Liver (tissue), 9 donors: ENCODE measurements around the gene TAB2. TPM values are rescaled to one million over a fixed set of nuclear protein-coding genes. Genes with fewer than 3 reads are reported as not detected.

Experiments used
- DNase-seq: peaks from one replicate; pipeline ENCODE4 v3.0.0-alpha.2; 2017; ENCODE audit warnings: low spot score
- H3K27ac ChIP-seq, 2 donors: one replicate each; pipeline ENCODE4 v1.7.0; 2013; ENCODE audit warnings: inconsistent platforms in 2 of 2, low read length in 2 of 2, control low read depth in 1 of 2, low read depth in 1 of 2, mild to moderate bottlenecking in 1 of 2
- H3K27me3 ChIP-seq, 4 donors: one replicate each; pipeline versions ENCODE4 v1.6.1 to v1.7.0; 2013; ENCODE audit warnings: low read length in 3 of 4, inconsistent platforms in 1 of 4, mild to moderate bottlenecking in 1 of 4, moderate library complexity in 1 of 4; ENCODE audit not compliant: control insufficient read depth in 4 of 4, insufficient read depth in 4 of 4
- H3K36me3 ChIP-seq, 4 donors: one replicate each; pipeline versions ENCODE4 v1.6.1 to v1.7.0; 2013; ENCODE audit warnings: low read length in 3 of 4, mild to moderate bottlenecking in 3 of 4, low read depth in 1 of 4, moderate library complexity in 1 of 4; ENCODE audit not compliant: control insufficient read depth in 4 of 4, insufficient read depth in 3 of 4
- H3K4me1 ChIP-seq, 4 donors: one replicate each; pipeline versions ENCODE4 v1.6.1 to v1.7.0; 2013; ENCODE audit warnings: low read length in 3 of 4, mild to moderate bottlenecking in 3 of 4, moderate library complexity in 1 of 4; ENCODE audit not compliant: control insufficient read depth in 4 of 4, insufficient read depth in 4 of 4
- H3K4me3 ChIP-seq, 3 donors: one replicate each; pipeline versions ENCODE4 v1.6.1 to v1.7.0; 2013; ENCODE audit warnings: low read length in 3 of 3, control low read depth in 1 of 3, low read depth in 1 of 3, mild to moderate bottlenecking in 1 of 3
- H3K9ac ChIP-seq, 2 donors: one replicate each; pipeline ENCODE4 v1.7.0; 2013; ENCODE audit warnings: low read length in 2 of 2, mild to moderate bottlenecking in 2 of 2, moderate library complexity in 2 of 2, control low read depth in 1 of 2, low read depth in 1 of 2
- H3K9me3 ChIP-seq, 4 donors: one replicate each; pipeline versions ENCODE4 v1.6.1 to v1.7.0; 2013; ENCODE audit warnings: low read length in 3 of 4; ENCODE audit not compliant: control insufficient read depth in 4 of 4
- FOXA1 ChIP-seq: IDR thresholded peaks from 2 replicates; pipeline ENCODE4 v1.6.1; 2016; ENCODE audit warnings: antibody characterized with exemption
- FOXA2 ChIP-seq: IDR thresholded peaks from 2 replicates; pipeline ENCODE4 v1.6.1; 2016; ENCODE audit warnings: antibody characterized with exemption
- HNF4G ChIP-seq: IDR thresholded peaks from 2 replicates; pipeline ENCODE4 v1.6.1; 2016; ENCODE audit warnings: antibody characterized with exemption
- RAD21 ChIP-seq, 2 donors: IDR thresholded peaks; 2 replicates each; pipeline ENCODE4 v1.6.1; 2016; ENCODE audit warnings: antibody characterized with exemption in 2 of 2, mild to moderate bottlenecking in 2 of 2
- RXRA ChIP-seq, 2 donors: IDR thresholded peaks; 2 replicates each; pipeline ENCODE4 v1.6.1; 2017 to 2018; ENCODE audit warnings: antibody characterized with exemption in 2 of 2, mild to moderate bottlenecking in 1 of 2
- SP1 ChIP-seq: IDR thresholded peaks from 2 replicates; pipeline ENCODE4 v1.6.1; 2018; ENCODE audit warnings: antibody characterized with exemption, mild to moderate bottlenecking
- WGBS: extraction: QIAGEN DNeasy Blood & Tissue Kit; methylation state at CpG from one replicate; pipeline ENCODE4 v1.1.7; 2013; 5-methylcytosine and 5-hydroxymethylcytosine counted together
- polyA plus RNA-seq, 2 donors: library from polyadenylated mRNA; stranded (reverse) in 1 of 2; unstranded in 1 of 2; fragments of 200-250 nt in 1 of 2; fragments of >200 nt in 1 of 2; fragmentation: Nextera tagmentation in 1 of 2; extraction: Ambion mirVana in 1 of 2; gene quantifications; one replicate each; pipeline versions ENCODE4 v1.2.1 to v1.2.3, GENCODE V29; 2013 to 2015
- total RNA-seq, 2 donors: library from RNA; depleted of rRNA; stranded (reverse); fragments of >200 nt; gene quantifications; one replicate each; pipeline ENCODE4 v1.2.3, GENCODE V29; 2014
- TF ChIP-seq, protein P1 (sequence below): IDR thresholded peaks from 2 replicates; pipeline ENCODE4 v1.6.1; 2016; ENCODE audit warnings: antibody characterized with exemption
- TF ChIP-seq, protein P2 (sequence below): fragments of 150-350 bp; IDR thresholded peaks from 2 replicates; pipeline ENCODE4 v1.5.1; 2017; ENCODE audit warnings: improper control_type of control experiment, low read depth, low read length; ENCODE audit not compliant: missing input control
- TF ChIP-seq, protein P3 (sequence below): IDR thresholded peaks from 2 replicates; pipeline ENCODE4 v1.6.1; 2016; ENCODE audit warnings: antibody characterized with exemption
- donor health status: healthy.
- donor health status: healthy.
- donor health status: healthy.
- donor health status: healthy.
- donor health status: healthy.

Gene TAB2
- total and polyA plus RNA-seq, 4 donors: 10.5 to 25.6 (median 18.0) TPM

DNA sequence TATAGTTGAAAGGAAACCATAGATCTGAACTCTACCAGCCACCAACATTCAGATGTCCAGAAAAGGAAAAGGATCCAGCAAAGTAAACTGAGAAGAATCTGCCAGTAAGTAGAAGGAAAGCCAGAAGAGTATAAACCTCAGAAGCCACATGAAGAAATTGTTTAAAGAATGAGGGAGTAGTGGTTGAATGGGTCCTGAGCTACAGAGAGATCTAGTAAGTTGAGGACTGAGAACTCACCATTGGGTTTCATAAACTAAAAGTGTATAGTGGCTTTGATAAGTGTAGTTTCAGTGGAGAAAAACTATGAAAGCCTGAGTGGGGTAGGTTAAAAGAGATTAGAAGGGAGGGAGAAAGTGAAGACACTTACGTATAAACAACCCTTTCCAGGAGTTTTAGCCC, 50.6 kb downstream of the TAB2 start:
- peaks cover 0 to 25% (median 6%) of the 10 kb centered on the region in 4 donors for H3K4me1 ChIP-seq
- TF ChIP-seq, protein P1, sequence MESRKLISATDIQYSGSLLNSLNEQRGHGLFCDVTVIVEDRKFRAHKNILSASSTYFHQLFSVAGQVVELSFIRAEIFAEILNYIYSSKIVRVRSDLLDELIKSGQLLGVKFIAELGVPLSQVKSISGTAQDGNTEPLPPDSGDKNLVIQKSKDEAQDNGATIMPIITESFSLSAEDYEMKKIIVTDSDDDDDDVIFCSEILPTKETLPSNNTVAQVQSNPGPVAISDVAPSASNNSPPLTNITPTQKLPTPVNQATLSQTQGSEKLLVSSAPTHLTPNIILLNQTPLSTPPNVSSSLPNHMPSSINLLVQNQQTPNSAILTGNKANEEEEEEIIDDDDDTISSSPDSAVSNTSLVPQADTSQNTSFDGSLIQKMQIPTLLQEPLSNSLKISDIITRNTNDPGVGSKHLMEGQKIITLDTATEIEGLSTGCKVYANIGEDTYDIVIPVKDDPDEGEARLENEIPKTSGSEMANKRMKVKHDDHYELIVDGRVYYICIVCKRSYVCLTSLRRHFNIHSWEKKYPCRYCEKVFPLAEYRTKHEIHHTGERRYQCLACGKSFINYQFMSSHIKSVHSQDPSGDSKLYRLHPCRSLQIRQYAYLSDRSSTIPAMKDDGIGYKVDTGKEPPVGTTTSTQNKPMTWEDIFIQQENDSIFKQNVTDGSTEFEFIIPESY: no peak
- no peak for TF ChIP-seq RXRA (IDR thresholded peaks at IDR 0.05)
- no peak overlapping the region for H3K9ac ChIP-seq
- no peaks in the 10 kb centered on the region for H3K27me3 ChIP-seq
- no peaks in the 10 kb centered on the region for H3K9me3 ChIP-seq
- 81% methylated on average over 1 of the region's 1 CpG for WGBS
- no peak overlapping the region for H3K27ac ChIP-seq
- H3K4me3 ChIP-seq: no peak overlapping the region
- peaks cover 0 to 4% (median 0%) of the 10 kb centered on the region in 4 donors for H3K36me3 ChIP-seq
- no peak for DNase-seq

DNA sequence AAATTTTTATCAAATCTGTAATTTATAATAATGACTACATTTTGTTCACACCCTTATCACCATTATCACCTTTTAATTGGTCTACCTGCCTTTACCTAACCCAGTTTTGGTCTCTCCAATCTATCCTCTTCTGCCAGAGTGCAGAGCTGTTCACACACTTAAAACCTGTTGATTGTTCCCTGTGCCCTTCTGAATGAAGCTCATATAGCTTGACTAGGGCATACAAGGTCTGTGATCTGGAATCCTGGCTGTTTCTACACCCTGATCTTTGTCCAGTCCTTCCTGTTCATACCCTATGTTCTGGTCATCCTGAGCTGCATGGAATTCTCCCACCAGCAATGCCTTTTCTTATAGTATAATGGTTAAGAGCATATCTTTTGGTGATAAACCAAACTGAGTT, 53.6 kb downstream of the TAB2 start:
- H3K36me3 ChIP-seq: peaks cover 0 to 4% (median 0%) of the 10 kb centered on the region in 4 donors
- no peak overlapping the region for H3K9ac ChIP-seq
- H3K4me3 ChIP-seq: no peak overlapping the region
- TF ChIP-seq RXRA (IDR thresholded peaks at IDR 0.05): no peak
- no peak for TF ChIP-seq HNF4G
- TF ChIP-seq, protein P2, sequence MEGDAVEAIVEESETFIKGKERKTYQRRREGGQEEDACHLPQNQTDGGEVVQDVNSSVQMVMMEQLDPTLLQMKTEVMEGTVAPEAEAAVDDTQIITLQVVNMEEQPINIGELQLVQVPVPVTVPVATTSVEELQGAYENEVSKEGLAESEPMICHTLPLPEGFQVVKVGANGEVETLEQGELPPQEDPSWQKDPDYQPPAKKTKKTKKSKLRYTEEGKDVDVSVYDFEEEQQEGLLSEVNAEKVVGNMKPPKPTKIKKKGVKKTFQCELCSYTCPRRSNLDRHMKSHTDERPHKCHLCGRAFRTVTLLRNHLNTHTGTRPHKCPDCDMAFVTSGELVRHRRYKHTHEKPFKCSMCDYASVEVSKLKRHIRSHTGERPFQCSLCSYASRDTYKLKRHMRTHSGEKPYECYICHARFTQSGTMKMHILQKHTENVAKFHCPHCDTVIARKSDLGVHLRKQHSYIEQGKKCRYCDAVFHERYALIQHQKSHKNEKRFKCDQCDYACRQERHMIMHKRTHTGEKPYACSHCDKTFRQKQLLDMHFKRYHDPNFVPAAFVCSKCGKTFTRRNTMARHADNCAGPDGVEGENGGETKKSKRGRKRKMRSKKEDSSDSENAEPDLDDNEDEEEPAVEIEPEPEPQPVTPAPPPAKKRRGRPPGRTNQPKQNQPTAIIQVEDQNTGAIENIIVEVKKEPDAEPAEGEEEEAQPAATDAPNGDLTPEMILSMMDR: no peak
- TF ChIP-seq RAD21 (IDR thresholded peaks at IDR 0.05): no peak
- TF ChIP-seq, protein P1: no peak
- no peak for TF ChIP-seq SP1
- TF ChIP-seq, protein P3, sequence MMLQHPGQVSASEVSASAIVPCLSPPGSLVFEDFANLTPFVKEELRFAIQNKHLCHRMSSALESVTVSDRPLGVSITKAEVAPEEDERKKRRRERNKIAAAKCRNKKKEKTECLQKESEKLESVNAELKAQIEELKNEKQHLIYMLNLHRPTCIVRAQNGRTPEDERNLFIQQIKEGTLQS: no peak
- no peak for TF ChIP-seq FOXA1
- no peak for TF ChIP-seq FOXA2
- H3K27me3 ChIP-seq: no peaks in the 10 kb centered on the region
- H3K4me1 ChIP-seq: peaks cover 0 to 10% (median 2%) of the 10 kb centered on the region in 4 donors
- no peak for DNase-seq
- no peak overlapping the region for H3K27ac ChIP-seq
- H3K9me3 ChIP-seq: no peaks in the 10 kb centered on the region

DNA sequence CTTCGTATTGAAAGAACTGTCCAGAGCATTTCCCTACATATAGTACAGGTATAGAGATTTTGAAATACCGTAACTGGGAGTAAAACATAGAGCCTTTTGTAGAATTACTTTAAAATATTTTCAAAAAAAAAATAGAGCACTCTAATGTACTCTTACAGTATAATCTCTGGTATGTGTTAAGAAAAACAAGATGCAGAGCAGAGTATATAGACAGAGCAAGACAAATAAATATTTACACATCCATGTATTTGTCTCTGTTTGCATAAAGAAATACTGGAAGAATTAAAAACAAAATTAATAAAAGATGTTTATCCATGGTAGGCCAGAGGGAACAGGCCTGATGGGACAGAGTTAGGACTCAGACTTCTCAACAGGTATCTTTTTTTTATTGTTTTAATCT, 54.5 kb downstream of the TAB2 start:
- TF ChIP-seq RAD21 (IDR thresholded peaks at IDR 0.05): no peak
- H3K9ac ChIP-seq: no peak overlapping the region
- 80% methylated on average over 2 of the region's 2 CpGs for WGBS
- DNase-seq: no peak
- no peaks in the 10 kb centered on the region for H3K27me3 ChIP-seq
- H3K4me3 ChIP-seq: no peak overlapping the region
- no peaks in the 10 kb centered on the region for H3K9me3 ChIP-seq
- peaks cover 0 to 6% (median 2%) of the 10 kb centered on the region in 4 donors for H3K4me1 ChIP-seq
- H3K27ac ChIP-seq: no peak overlapping the region
- peaks cover 0 to 4% (median 0%) of the 10 kb centered on the region in 4 donors for H3K36me3 ChIP-seq
